CD4-positive, CD25-positive, alpha-beta regulatory T cell (primary cell): ENCODE results near the gene TSC22D2. TPM values are rescaled to one million over a fixed set of nuclear protein-coding genes. Genes with fewer than 3 reads are reported as not detected.

Source experiments
- ATAC-seq, 2 donors: fragments of 150-1000 bp; cut with Tn5 transposase; one replicate each; pipeline ENCODE4 v1.10.0; 2021; ENCODE audit warnings: low read depth in 2 of 2, moderate number of reproducible peaks in 2 of 2, moderate library complexity in 1 of 2
- DNase-seq, 3 donors: peaks; one replicate each; pipeline versions ENCODE4 v3.0.0 to v3.0.0-alpha.2; 2012 to 2022; ENCODE audit warnings: mixed read lengths in 1 of 3
- H3K27ac ChIP-seq: one replicate; pipeline ENCODE4 v1.7.0; 2013; ENCODE audit warnings: mild to moderate bottlenecking, low read length; ENCODE audit not compliant: insufficient read depth, poor library complexity, severe bottlenecking
- H3K27me3 ChIP-seq: one replicate; pipeline ENCODE4 v1.7.0; 2013; ENCODE audit warnings: low read length; ENCODE audit not compliant: control insufficient read depth, insufficient read depth
- H3K36me3 ChIP-seq: one replicate; pipeline ENCODE4 v1.7.0; 2013; ENCODE audit warnings: mild to moderate bottlenecking, low read length, moderate library complexity; ENCODE audit not compliant: control insufficient read depth, insufficient read depth
- H3K4me1 ChIP-seq: 2 replicates; pipeline ENCODE4 v1.7.0; 2013; ENCODE audit warnings: mild to moderate bottlenecking, low read length; ENCODE audit not compliant: insufficient read depth, control insufficient read depth, poor library complexity, severe bottlenecking
- H3K4me3 ChIP-seq: one replicate; pipeline ENCODE4 v1.7.0; 2013; ENCODE audit warnings: low read depth, mild to moderate bottlenecking, low read length, moderate library complexity
- H3K9me3 ChIP-seq, 2 experiments: 1 replicate in 1 of 2; 2 replicates in 1 of 2; pipeline ENCODE4 v1.7.0; 2013; ENCODE audit warnings: low read length in 2 of 2, mild to moderate bottlenecking in 1 of 2, moderate library complexity in 1 of 2; ENCODE audit not compliant: control insufficient read depth in 2 of 2
- H3K27ac Mint-ChIP-seq, 3 donors: one replicate each; pipeline ENCODE4 v1.8.0; 2020 to 2022; ENCODE audit warnings: mild to moderate bottlenecking in 3 of 3, mixed read lengths in 3 of 3, moderate library complexity in 2 of 3
- H3K27me3 Mint-ChIP-seq: one replicate; pipeline ENCODE4 v1.8.0; 2022; ENCODE audit warnings: mild to moderate bottlenecking, mixed read lengths
- H3K36me3 Mint-ChIP-seq: one replicate; pipeline ENCODE4 v1.8.0; 2020; ENCODE audit warnings: mixed read lengths
- H3K4me1 Mint-ChIP-seq, 4 donors: one replicate each; pipeline ENCODE4 v1.8.0; 2020 to 2022; ENCODE audit warnings: mixed read lengths in 4 of 4, mild to moderate bottlenecking in 1 of 4
- H3K4me3 Mint-ChIP-seq, 4 donors: one replicate each; pipeline ENCODE4 v1.8.0; 2020 to 2022; ENCODE audit warnings: mild to moderate bottlenecking in 4 of 4, mixed read lengths in 4 of 4, moderate library complexity in 3 of 4
- H3K9me3 Mint-ChIP-seq, 7 donors: one replicate each; pipeline ENCODE4 v1.8.0; 2020 to 2022; ENCODE audit warnings: mixed read lengths in 7 of 7, mild to moderate bottlenecking in 3 of 7, moderate library complexity in 2 of 7
- polyA plus RNA-seq, 4 donors: library from polyadenylated mRNA; unstranded; fragments of 300-500 nt; fragmentation: Illumina TruSeq; gene quantifications; one replicate each; pipeline ENCODE4 v1.2.3, GENCODE V29; 2021
- total RNA-seq: library from RNA; stranded (reverse); gene quantifications from one replicate; pipeline ENCODE4 v1.2.3, GENCODE V29; 2022

Gene TSC22D2
- total and polyA plus RNA-seq, 5 donors from 2014 or later: 4.9 to 49.0 (median 6.6) TPM

DNA sequence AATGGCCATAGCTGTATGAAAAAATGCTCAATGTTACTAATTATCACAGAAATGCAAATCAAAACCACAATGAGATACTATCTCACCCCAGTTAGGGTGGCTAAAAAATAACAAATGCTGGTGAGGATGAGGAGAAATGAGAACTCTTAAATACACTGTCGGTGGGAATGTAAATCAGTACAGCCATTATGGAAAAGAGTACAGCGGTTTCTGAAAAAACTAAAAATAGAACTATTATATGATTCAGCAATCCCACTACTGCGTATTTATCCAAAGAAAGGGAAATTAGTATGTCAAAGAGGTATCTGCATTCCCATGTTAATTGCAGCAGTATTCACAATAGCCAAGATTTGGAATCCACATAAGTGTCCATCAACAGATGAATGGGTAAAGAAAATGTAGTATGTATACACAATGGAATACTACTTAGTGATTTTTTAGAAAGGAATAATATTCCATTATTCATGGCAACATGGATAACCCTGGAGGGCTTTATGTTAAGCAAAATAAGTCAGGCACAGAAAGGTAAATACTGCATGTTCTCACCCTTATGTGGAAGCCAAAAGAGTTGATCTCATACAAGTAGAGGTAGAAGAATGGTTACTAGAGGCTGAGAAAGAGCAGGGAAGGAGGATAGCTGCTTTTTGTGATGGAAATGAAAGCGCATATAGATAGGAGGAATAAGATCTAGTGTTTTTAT, 103.2 kb downstream of the TSC22D2 start:
- peaks cover 0 to 4% (median 0%) of the 10 kb centered on the region in 7 donors for H3K9me3 Mint-ChIP-seq
- no peaks in the 10 kb centered on the region for H3K4me1 Mint-ChIP-seq
- H3K27ac Mint-ChIP-seq: no peak overlapping the region
- Histone ChIP-seq H3K27ac (no peak overlapping the region), H3K27me3 (peaks cover 9% of the 10 kb centered on the region), H3K4me3 (no peak overlapping the region), H3K9me3 (no peaks in the 10 kb centered on the region), H3K36me3 (no peaks in the 10 kb centered on the region), H3K4me1 (no peaks in the 10 kb centered on the region)
- H3K27me3 Mint-ChIP-seq: peaks cover 62% of the 10 kb centered on the region
- H3K36me3 Mint-ChIP-seq: peaks cover 4% of the 10 kb centered on the region
- no peak for DNase-seq
- ATAC-seq: no peak
- no peak overlapping the region for H3K4me3 Mint-ChIP-seq

DNA sequence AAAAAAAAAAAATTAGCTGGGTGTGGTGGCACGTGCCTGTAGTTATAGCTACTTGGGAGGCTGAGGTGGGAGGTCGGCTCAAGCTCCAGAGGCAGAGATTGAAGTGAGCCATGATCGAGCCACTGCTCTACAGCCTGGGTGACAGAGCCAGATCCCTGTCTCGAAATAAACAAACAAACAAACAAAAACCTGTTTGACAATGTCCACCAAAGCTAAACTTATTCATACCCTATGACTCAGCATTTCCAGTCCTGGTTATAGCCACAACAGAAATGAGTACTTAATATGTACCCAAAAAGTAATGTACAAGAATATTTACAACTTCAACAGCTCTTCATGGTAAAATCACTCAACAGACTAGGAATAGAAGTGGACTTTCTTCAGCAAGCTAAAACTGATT, 107.1 kb downstream of the TSC22D2 start:
- no peak overlapping the region for H3K4me3 ChIP-seq
- H3K9me3 Mint-ChIP-seq: peaks cover 0 to 8% (median 2%) of the 10 kb centered on the region in 7 donors
- no peak overlapping the region for H3K27ac Mint-ChIP-seq
- H3K36me3 Mint-ChIP-seq: no peaks in the 10 kb centered on the region
- no peaks in the 10 kb centered on the region for H3K4me1 ChIP-seq
- H3K36me3 ChIP-seq: no peaks in the 10 kb centered on the region
- H3K27me3 Mint-ChIP-seq: peaks cover 47% of the 10 kb centered on the region
- H3K4me1 Mint-ChIP-seq: no peaks in the 10 kb centered on the region
- no peak for ATAC-seq
- no peak overlapping the region for H3K4me3 Mint-ChIP-seq
- H3K27ac ChIP-seq: no peak overlapping the region
- H3K9me3 ChIP-seq: peaks cover 3 to 5% of the 10 kb centered on the region in 2 experiments
- peaks cover 4% of the 10 kb centered on the region for H3K27me3 ChIP-seq
- no peak for DNase-seq

Other genes with a start within 250 kb of the TSC22D2 start
- gene SERP1, start 138.2 kb downstream of the TSC22D2 start, total RNA-seq: 104 TPM
- gene SERP1, start 138.2 kb downstream of the TSC22D2 start, polyA plus RNA-seq: 100 to 1,000 TPM; 133 to 160 (median 147) TPM
- 94.4 TPM for gene EIF2A, start 138.5 kb downstream of the TSC22D2 start, total RNA-seq
- gene EIF2A, start 138.5 kb downstream of the TSC22D2 start, polyA plus RNA-seq: 10 to 100 TPM; 34.1 to 56.2 (median 45.2) TPM
- gene SELENOT, start 195.0 kb downstream of the TSC22D2 start, total RNA-seq: 102 TPM
- 100 to 1,000 TPM; 301 to 418 (median 321) TPM for gene SELENOT, start 195.0 kb downstream of the TSC22D2 start, polyA plus RNA-seq